HG02798 (cell line): ENCODE measurements around the gene RGS17.

Experiments
- ATAC-seq: cut with Tn5 transposase; IDR thresholded peaks from one replicate; pipeline ENCODE4 v1.9.1; 2021; ENCODE audit warnings: mild to moderate bottlenecking; ENCODE audit not compliant: unreplicated experiment, poor library complexity

The RGS17 gene

GRCh38 chr6:153086225-153086990 lies 44.7 kb downstream of the RGS17 start:
- peak; percentile 29 for ATAC-seq

GRCh38 chr6:153085239-153085638 lies 45.8 kb downstream of the RGS17 start:
- ATAC-seq = no peak

- no peak for ATAC-seq
Measured at GRCh38 chr6:153084393-153084792, 46.7 kb downstream of the RGS17 start.

- no peak for ATAC-seq
Measured at GRCh38 chr6:153083869-153084268, 47.2 kb downstream of the RGS17 start.

GRCh38 chr6:153081914-153082313 lies 49.2 kb downstream of the RGS17 start:
- no peak for ATAC-seq

GRCh38 chr6:153076431-153076830 lies 54.7 kb downstream of the RGS17 start:
- no peak for ATAC-seq

GRCh38 chr6:153074761-153075160 lies 56.3 kb downstream of the RGS17 start:
- no peak for ATAC-seq

GRCh38 chr6:153073841-153074240 lies 57.2 kb downstream of the RGS17 start:
- ATAC-seq = no peak

- no peak for ATAC-seq
Measured at GRCh38 chr6:153070756-153071155, 60.3 kb downstream of the RGS17 start.

- ATAC-seq = no peak
Measured at GRCh38 chr6:153069897-153070296, 61.2 kb downstream of the RGS17 start.

- ATAC-seq = no peak
Measured at GRCh38 chr6:153065222-153065621, 65.9 kb downstream of the RGS17 start.

GRCh38 chr6:153063936-153064335 lies 67.1 kb downstream of the RGS17 start:
- ATAC-seq = no peak

GRCh38 chr6:153062516-153062915 lies 68.6 kb downstream of the RGS17 start:
- ATAC-seq = no peak

GRCh38 chr6:153059757-153060156 lies 71.3 kb downstream of the RGS17 start:
- ATAC-seq = peak; percentile 51

GRCh38 chr6:153059311-153059710 lies 71.8 kb downstream of the RGS17 start:
- no peak for ATAC-seq

- no peak for ATAC-seq
Measured at GRCh38 chr6:153058909-153059308, 72.2 kb downstream of the RGS17 start.

- ATAC-seq = no peak
Measured at GRCh38 chr6:153058291-153058690, 72.8 kb downstream of the RGS17 start.

- no peak for ATAC-seq
Measured at GRCh38 chr6:153056308-153056707, 74.8 kb downstream of the RGS17 start.

GRCh38 chr6:153051801-153052200 lies 79.3 kb downstream of the RGS17 start:
- ATAC-seq = no peak

- ATAC-seq = no peak
Measured at GRCh38 chr6:153048631-153049030, 82.5 kb downstream of the RGS17 start.

GRCh38 chr6:153047386-153047785 lies 83.7 kb downstream of the RGS17 start:
- no peak for ATAC-seq

- no peak for ATAC-seq
Measured at GRCh38 chr6:153045271-153045670, 85.8 kb downstream of the RGS17 start.
